ENCODE results near the gene NOL7.

DNA sequence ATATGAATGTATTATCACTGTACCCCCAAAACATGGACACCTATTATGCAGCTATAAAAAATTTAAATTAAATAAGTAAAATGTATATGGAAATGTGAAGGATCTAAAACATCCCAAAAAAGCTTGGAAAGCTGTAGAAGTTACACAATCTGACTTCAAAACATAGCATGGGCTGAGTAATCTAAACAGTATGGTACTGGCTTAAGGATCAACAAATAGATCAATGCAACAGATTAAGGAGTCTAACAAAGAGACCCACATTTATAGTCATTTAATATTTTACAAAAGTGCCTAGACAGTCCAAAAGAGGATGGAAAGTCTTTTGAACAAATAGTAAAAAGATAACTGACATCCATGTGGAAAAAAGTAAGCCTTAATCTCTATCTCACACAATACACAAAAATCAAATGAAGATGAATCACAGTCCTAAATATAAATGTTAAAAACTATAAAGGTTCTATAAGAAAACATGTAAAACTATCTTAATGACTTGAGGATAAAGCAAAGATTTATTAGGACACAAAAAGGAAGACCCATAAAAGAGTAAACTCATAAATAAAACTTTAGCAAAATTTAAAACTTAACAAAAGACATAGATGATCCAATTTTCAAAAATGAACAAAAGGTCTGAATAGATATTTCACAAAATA is 49.7 kb downstream of the NOL7 start:
- TF ChIP-seq, protein P1, sequence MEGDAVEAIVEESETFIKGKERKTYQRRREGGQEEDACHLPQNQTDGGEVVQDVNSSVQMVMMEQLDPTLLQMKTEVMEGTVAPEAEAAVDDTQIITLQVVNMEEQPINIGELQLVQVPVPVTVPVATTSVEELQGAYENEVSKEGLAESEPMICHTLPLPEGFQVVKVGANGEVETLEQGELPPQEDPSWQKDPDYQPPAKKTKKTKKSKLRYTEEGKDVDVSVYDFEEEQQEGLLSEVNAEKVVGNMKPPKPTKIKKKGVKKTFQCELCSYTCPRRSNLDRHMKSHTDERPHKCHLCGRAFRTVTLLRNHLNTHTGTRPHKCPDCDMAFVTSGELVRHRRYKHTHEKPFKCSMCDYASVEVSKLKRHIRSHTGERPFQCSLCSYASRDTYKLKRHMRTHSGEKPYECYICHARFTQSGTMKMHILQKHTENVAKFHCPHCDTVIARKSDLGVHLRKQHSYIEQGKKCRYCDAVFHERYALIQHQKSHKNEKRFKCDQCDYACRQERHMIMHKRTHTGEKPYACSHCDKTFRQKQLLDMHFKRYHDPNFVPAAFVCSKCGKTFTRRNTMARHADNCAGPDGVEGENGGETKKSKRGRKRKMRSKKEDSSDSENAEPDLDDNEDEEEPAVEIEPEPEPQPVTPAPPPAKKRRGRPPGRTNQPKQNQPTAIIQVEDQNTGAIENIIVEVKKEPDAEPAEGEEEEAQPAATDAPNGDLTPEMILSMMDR (IDR thresholded peaks at IDR 0.05 in 2 of 3, conservative IDR thresholded peaks at IDR 0.05 in 1 of 3; ENCODE audit: borderline replicate concordance in 1 of 3, insufficient read depth in 1 of 3, low read depth in 2 of 3, low read length in 2 of 3), result no peak
- TF ChIP-seq EZH2phosphoT487 (IDR thresholded peaks at IDR 0.05; ENCODE audit: borderline replicate concordance) (no peak), SRF (IDR thresholded peaks at IDR 0.05; ENCODE audit: low read depth) (no peak), JUND (IDR thresholded peaks at IDR 0.05) (no peak), EGR1 (IDR thresholded peaks at IDR 0.05; ENCODE audit: low read depth) (no peak), YY1 (IDR thresholded peaks at IDR 0.05; ENCODE audit: extremely low read depth, insufficient replicate concordance, low read depth, low read length) (no peak), POLR2A (IDR thresholded peaks at IDR 0.05; ENCODE audit: borderline replicate concordance, extremely low read depth, insufficient read depth, insufficient read length) (no peak), SIN3A (IDR thresholded peaks at IDR 0.05; ENCODE audit: low read depth) (no peak), FOSL1 (IDR thresholded peaks at IDR 0.05; ENCODE audit: low read depth) (no peak), SP1 (IDR thresholded peaks at IDR 0.05; ENCODE audit: low read depth) (no peak), RAD21 (IDR thresholded peaks at IDR 0.05; ENCODE audit: low read depth) (no peak), ELF1 (IDR thresholded peaks at IDR 0.05; ENCODE audit: borderline replicate concordance, low read depth) (no peak), CEBPB (IDR thresholded peaks at IDR 0.05; ENCODE audit: low read depth) (no peak)
- TF ChIP-seq, protein P2, sequence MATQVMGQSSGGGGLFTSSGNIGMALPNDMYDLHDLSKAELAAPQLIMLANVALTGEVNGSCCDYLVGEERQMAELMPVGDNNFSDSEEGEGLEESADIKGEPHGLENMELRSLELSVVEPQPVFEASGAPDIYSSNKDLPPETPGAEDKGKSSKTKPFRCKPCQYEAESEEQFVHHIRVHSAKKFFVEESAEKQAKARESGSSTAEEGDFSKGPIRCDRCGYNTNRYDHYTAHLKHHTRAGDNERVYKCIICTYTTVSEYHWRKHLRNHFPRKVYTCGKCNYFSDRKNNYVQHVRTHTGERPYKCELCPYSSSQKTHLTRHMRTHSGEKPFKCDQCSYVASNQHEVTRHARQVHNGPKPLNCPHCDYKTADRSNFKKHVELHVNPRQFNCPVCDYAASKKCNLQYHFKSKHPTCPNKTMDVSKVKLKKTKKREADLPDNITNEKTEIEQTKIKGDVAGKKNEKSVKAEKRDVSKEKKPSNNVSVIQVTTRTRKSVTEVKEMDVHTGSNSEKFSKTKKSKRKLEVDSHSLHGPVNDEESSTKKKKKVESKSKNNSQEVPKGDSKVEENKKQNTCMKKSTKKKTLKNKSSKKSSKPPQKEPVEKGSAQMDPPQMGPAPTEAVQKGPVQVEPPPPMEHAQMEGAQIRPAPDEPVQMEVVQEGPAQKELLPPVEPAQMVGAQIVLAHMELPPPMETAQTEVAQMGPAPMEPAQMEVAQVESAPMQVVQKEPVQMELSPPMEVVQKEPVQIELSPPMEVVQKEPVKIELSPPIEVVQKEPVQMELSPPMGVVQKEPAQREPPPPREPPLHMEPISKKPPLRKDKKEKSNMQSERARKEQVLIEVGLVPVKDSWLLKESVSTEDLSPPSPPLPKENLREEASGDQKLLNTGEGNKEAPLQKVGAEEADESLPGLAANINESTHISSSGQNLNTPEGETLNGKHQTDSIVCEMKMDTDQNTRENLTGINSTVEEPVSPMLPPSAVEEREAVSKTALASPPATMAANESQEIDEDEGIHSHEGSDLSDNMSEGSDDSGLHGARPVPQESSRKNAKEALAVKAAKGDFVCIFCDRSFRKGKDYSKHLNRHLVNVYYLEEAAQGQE (IDR thresholded peaks at IDR 0.05; ENCODE audit: low read depth), result no peak
